Embryonic facial prominence (tissue), 1 donor: ENCODE results near the gene HSBP1.

Experiments used
- DNase-seq: peaks from one replicate; pipeline ENCODE4 v3.0.0-alpha.2; 2016; ENCODE audit errors: extremely low spot score

Gene HSBP1

GRCh38 chr16:83838151-83838550 is 30.4 kb downstream of the HSBP1 start:
- DNase-seq, result no peak

- DNase-seq, result no peak
These were observed 31.8 kb downstream of the HSBP1 start for GRCh38 chr16:83839561-83839960.

- DNase-seq, result no peak
These were observed 32.4 kb downstream of the HSBP1 start for GRCh38 chr16:83840060-83840617.

- DNase-seq, result no peak
These were observed 34.5 kb downstream of the HSBP1 start for GRCh38 chr16:83842291-83842690.

- no peak for DNase-seq
These were observed 35.2 kb downstream of the HSBP1 start for GRCh38 chr16:83842756-83843507.

- no peak for DNase-seq
These were observed 35.9 kb downstream of the HSBP1 start for GRCh38 chr16:83843657-83844056.

- no peak for DNase-seq
These were observed 37.5 kb downstream of the HSBP1 start for GRCh38 chr16:83845263-83845662.

- DNase-seq, result no peak
These were observed 39.8 kb downstream of the HSBP1 start for GRCh38 chr16:83847371-83848225.

- DNase-seq, result no peak
These were observed 41.6 kb downstream of the HSBP1 start for GRCh38 chr16:83849421-83849820.

- no peak for DNase-seq
These were observed 43.2 kb downstream of the HSBP1 start for GRCh38 chr16:83850947-83851346.

- no peak for DNase-seq
These were observed 43.7 kb downstream of the HSBP1 start for GRCh38 chr16:83851473-83851872.

GRCh38 chr16:83852774-83853173 is 45.0 kb downstream of the HSBP1 start:
- no peak for DNase-seq

- DNase-seq, result no peak
These were observed 46.1 kb downstream of the HSBP1 start for GRCh38 chr16:83853834-83854233.

- no peak for DNase-seq
These were observed 46.6 kb downstream of the HSBP1 start for GRCh38 chr16:83854420-83854819.

GRCh38 chr16:83856792-83857191 is 49.0 kb downstream of the HSBP1 start:
- no peak for DNase-seq

- no peak for DNase-seq
These were observed 51.5 kb downstream of the HSBP1 start for GRCh38 chr16:83859265-83859664.

GRCh38 chr16:83862661-83863060 is 54.9 kb downstream of the HSBP1 start:
- no peak for DNase-seq

GRCh38 chr16:83863682-83864081 is 55.9 kb downstream of the HSBP1 start:
- DNase-seq, result no peak
